Activated CD8-positive, alpha-beta T cell treated with anti-CD3 and anti-CD28 coated beads for 36 hours (primary cell): ENCODE results near the gene STK39. TPM values are rescaled to one million over a fixed set of nuclear protein-coding genes. Genes with fewer than 3 reads are reported as not detected.

Experiments used
- ATAC-seq: fragments of 200-7000 bp; cut with Tn5 transposase; one replicate; pipeline ENCODE4 v1.10.0; 2021; ENCODE audit warnings: mild to moderate bottlenecking, moderate library complexity
- CTCF ChIA-PET: fragments of 350-600 bp; sonication (Branson Sonifier 250); formaldehyde crosslinking; loops from one replicate; lab custom pipeline; 2021; ENCODE audit warnings: antibody characterized with exemption; lab: Charles Lee
- POLR2A ChIA-PET: fragments of 350-600 bp; sonication (Branson Sonifier 250); formaldehyde crosslinking; loops from one replicate; lab custom pipeline; 2021; ENCODE audit warnings: antibody characterized with exemption; lab: Charles Lee
- DNase-seq: peaks from one replicate; pipeline ENCODE4 v3.0.0-alpha.2; 2020
- H3K27ac Mint-ChIP-seq: one replicate; pipeline ENCODE4 v1.8.0; 2021; ENCODE audit warnings: mild to moderate bottlenecking, mixed read lengths
- H3K27me3 Mint-ChIP-seq: one replicate; pipeline ENCODE4 v1.8.0; 2021; ENCODE audit warnings: mixed read lengths
- H3K36me3 Mint-ChIP-seq: one replicate; pipeline ENCODE4 v1.8.0; 2021; ENCODE audit warnings: low read depth, mixed read lengths
- H3K4me1 Mint-ChIP-seq: one replicate; pipeline ENCODE4 v1.8.0; 2021; ENCODE audit warnings: low read depth, mixed read lengths
- H3K4me3 Mint-ChIP-seq: one replicate; pipeline ENCODE4 v1.8.0; 2021; ENCODE audit warnings: mild to moderate bottlenecking, moderate library complexity, mixed read lengths
- H3K9me3 Mint-ChIP-seq: one replicate; pipeline ENCODE4 v1.8.0; 2021; ENCODE audit warnings: mixed read lengths
- CTCF ChIP-seq: fragments of 200-600 bp; IDR thresholded peaks from one replicate; pipeline ENCODE4 v1.8.0; 2022; ENCODE audit warnings: antibody characterized with exemption, mild to moderate bottlenecking
- intact Hi-C: fragments of 100-400 bp; cut with micrococcal nuclease; formaldehyde crosslinking; loops from one replicate; pipeline ENCODE4 v1.10.0; 2022
- total RNA-seq, 2 experiments: library from RNA; stranded (reverse); gene quantifications; one replicate each; pipeline ENCODE4 v1.2.3, GENCODE V29; 2021

The STK39 gene
- total RNA-seq, 2 experiments from 2014 or later: 32.8 to 33.9 TPM

GRCh38 chr2:167916756-167917155 lies 330.6 kb downstream of the STK39 start:
- no peak for TF ChIP-seq CTCF
- Mint-ChIP-seq H3K27ac (no peak overlapping the region), H3K4me1 (no peaks in the 10 kb centered on the region)

GRCh38 chr2:167914969-167915368 lies 332.4 kb downstream of the STK39 start:
- TF ChIP-seq CTCF: no peak
- Mint-ChIP-seq H3K27ac (no peak overlapping the region), H3K36me3 (no peaks in the 10 kb centered on the region), H3K4me3 (no peak overlapping the region), H3K9me3 (no peaks in the 10 kb centered on the region), H3K4me1 (no peaks in the 10 kb centered on the region), H3K27me3 (peaks cover 18% of the 10 kb centered on the region)
- intact Hi-C loops: no loop called here
- DNase-seq: no peak
- ChIA-PET CTCF (interaction anchor here (0.9 kb wide), 1 partner anchor 26 kb away, joined by 3 read pairs; no protein-coding TSS in a partner anchor), POLR2A (no interaction called here)
- no peak for ATAC-seq

More at GRCh38 chr2:167916756-167917155, 330.6 kb downstream of the STK39 start:
- ChIA-PET POLR2A (no interaction called here), CTCF (no interaction called here)
- DNase-seq (no peak), ATAC-seq (no peak)
- H3K36me3 Mint-ChIP-seq: no peaks in the 10 kb centered on the region
- intact Hi-C loops: no loop called here
- no peaks in the 10 kb centered on the region for H3K9me3 Mint-ChIP-seq
- H3K4me3 Mint-ChIP-seq: no peak overlapping the region
- H3K27me3 Mint-ChIP-seq: peaks cover 8% of the 10 kb centered on the region

GRCh38 chr2:167908786-167909185 lies 338.6 kb downstream of the STK39 start:
- no peak for TF ChIP-seq CTCF
- POLR2A ChIA-PET: no interaction called here
- Mint-ChIP-seq H3K27me3 (peaks cover 21% of the 10 kb centered on the region), H3K4me3 (no peak overlapping the region), H3K9me3 (no peaks in the 10 kb centered on the region), H3K4me1 (no peaks in the 10 kb centered on the region), H3K27ac (no peak overlapping the region), H3K36me3 (no peaks in the 10 kb centered on the region)
- ATAC-seq: no peak
- CTCF ChIA-PET: no interaction called here
- DNase-seq: no peak
- intact Hi-C loops: no loop called here

- ATAC-seq (no peak), DNase-seq (no peak)
- Mint-ChIP-seq H3K4me1 (no peaks in the 10 kb centered on the region), H3K27ac (no peak overlapping the region), H3K4me3 (no peak overlapping the region), H3K36me3 (no peaks in the 10 kb centered on the region), H3K27me3 (peaks cover 14% of the 10 kb centered on the region), H3K9me3 (no peaks in the 10 kb centered on the region)
- ChIA-PET CTCF (no interaction called here), POLR2A (interaction anchor here (1.1 kb wide), 1 partner anchor 177 kb away, joined by 3 read pairs; no protein-coding TSS in a partner anchor)
- intact Hi-C loops: no loop called here
- TF ChIP-seq CTCF: no peak
Measured at GRCh38 chr2:167905668-167906067, 341.7 kb downstream of the STK39 start.

Other genes with a start within 250 kb of the STK39 start
- gene CERS6, start 208.7 kb upstream of the STK39 start, total RNA-seq: 10 to 100 TPM; 15.4 to 16.1 TPM